HepG2 (cell line): Measurements from ENCODE around the gene IGF2BP3.

ENCODE experiments used
- ARID3A ChIP-seq: IDR thresholded peaks from 2 replicates; pipeline ENCODE4 v1.6.1; 2012; ENCODE audit warnings: low read depth, low read length, improper control_type of control experiment
- CEBPB ChIP-seq: IDR thresholded peaks from 2 replicates; pipeline ENCODE4 v1.6.1; 2011; ENCODE audit warnings: low read depth, low read length, improper control_type of control experiment, borderline replicate concordance
- CTCF ChIP-seq: sonication (generic); formaldehyde crosslinking; IDR thresholded peaks from 2 replicates; pipeline ENCODE4 v1.5.0; 2020; ENCODE audit warnings: mild to moderate bottlenecking, missing genetic modification reagents, moderate library complexity
- HBP1 ChIP-seq: IDR thresholded peaks from 2 replicates; pipeline ENCODE4 v1.6.1; 2016; ENCODE audit warnings: low read depth, control low read depth
- MAFG ChIP-seq: sonication (generic); formaldehyde crosslinking; IDR thresholded peaks from 2 replicates; pipeline ENCODE4 v1.5.1; 2020; ENCODE audit warnings: mild to moderate bottlenecking, missing genetic modification reagents
- NFE2L2 ChIP-seq: fragments of 150-350 bp; IDR thresholded peaks from 2 replicates; pipeline ENCODE4 v1.6.1; 2014; ENCODE audit warnings: low read length
- PTBP1 ChIP-seq: fragments of 200-400 bp; formaldehyde crosslinking; IDR thresholded peaks from 2 replicates; pipeline ENCODE4 v1.6.1; 2018; ENCODE audit warnings: low read length, low read depth; ENCODE audit not compliant: poor library complexity, severe bottlenecking
- SMAD9 ChIP-seq: sonication (generic); formaldehyde crosslinking; IDR thresholded peaks from 2 replicates; pipeline ENCODE4 v1.5.1; 2020; ENCODE audit warnings: mild to moderate bottlenecking, missing genetic modification reagents
- THYN1 ChIP-seq: sonication (generic); formaldehyde crosslinking; IDR thresholded peaks from 2 replicates; pipeline ENCODE4 v1.8.1; 2023; ENCODE audit warnings: low read depth, mild to moderate bottlenecking, moderate library complexity, missing genetic modification reagents, borderline replicate concordance
- ZC3H4 ChIP-seq: sonication (generic); formaldehyde crosslinking; IDR thresholded peaks from 2 replicates; pipeline ENCODE4 v1.4.0; 2020; ENCODE audit warnings: missing genetic modification reagents, borderline replicate concordance
- ZNF101 ChIP-seq: sonication (generic); formaldehyde crosslinking; IDR thresholded peaks from 2 replicates; pipeline ENCODE4 v1.4.0; 2020; ENCODE audit warnings: mild to moderate bottlenecking, low read depth, missing genetic modification reagents, borderline replicate concordance
- TF ChIP-seq, protein P1 (sequence below): sonication (generic); formaldehyde crosslinking; IDR thresholded peaks from 2 replicates; pipeline ENCODE4 v1.8.1; 2023; ENCODE audit warnings: mild to moderate bottlenecking, missing genetic modification reagents
- TF ChIP-seq, protein P2 (sequence below): IDR thresholded peaks from 2 replicates; pipeline ENCODE4 v1.6.1; 2016; ENCODE audit warnings: missing compliant biosample characterization, missing genetic modification reagents, borderline replicate concordance
- TF ChIP-seq, protein P3 (sequence below), 2 experiments: sonication (generic) in 1 of 2; formaldehyde crosslinking in 1 of 2; IDR thresholded peaks; 2 replicates each; pipeline versions ENCODE4 v1.5.1 to v1.6.1; 2011 to 2020; ENCODE audit warnings: borderline replicate concordance in 1 of 2, low read depth in 1 of 2, low read length in 1 of 2, mild to moderate bottlenecking in 1 of 2, missing genetic modification reagents in 1 of 2, moderate library complexity in 1 of 2

DNA sequence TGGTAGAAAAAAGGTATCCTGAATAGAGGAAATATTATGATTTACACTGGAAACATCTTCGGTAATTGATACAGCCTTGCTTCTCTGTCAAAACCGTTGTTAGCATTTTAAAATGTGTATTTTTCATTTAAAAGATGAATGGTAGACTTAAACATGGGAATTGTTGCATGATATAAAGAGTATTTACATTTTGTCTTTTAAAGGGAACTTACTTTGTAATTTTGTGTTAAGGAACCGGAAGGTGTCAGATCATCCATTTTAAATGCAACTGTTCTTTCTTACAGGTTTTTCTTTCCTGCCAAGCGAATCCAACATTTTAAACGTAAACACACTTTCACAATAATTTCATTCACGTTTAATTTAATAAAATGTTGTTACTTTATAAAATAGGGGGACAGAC lies 1.8 kb upstream of the IGF2BP3 start:
- TF ChIP-seq CTCF (no peak), ZNF101 (no peak), PTBP1 (no peak), MAFG (CRISPR knock-in tag) (no peak), ARID3A (no peak), SMAD9 (no peak), HBP1 (no peak), NFE2L2 (no peak), CEBPB (no peak), THYN1 (no peak), ZC3H4 (no peak)
- TF ChIP-seq, protein P1, sequence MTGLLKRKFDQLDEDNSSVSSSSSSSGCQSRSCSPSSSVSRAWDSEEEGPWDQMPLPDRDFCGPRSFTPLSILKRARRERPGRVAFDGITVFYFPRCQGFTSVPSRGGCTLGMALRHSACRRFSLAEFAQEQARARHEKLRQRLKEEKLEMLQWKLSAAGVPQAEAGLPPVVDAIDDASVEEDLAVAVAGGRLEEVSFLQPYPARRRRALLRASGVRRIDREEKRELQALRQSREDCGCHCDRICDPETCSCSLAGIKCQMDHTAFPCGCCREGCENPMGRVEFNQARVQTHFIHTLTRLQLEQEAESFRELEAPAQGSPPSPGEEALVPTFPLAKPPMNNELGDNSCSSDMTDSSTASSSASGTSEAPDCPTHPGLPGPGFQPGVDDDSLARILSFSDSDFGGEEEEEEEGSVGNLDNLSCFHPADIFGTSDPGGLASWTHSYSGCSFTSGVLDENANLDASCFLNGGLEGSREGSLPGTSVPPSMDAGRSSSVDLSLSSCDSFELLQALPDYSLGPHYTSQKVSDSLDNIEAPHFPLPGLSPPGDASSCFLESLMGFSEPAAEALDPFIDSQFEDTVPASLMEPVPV: no peak
- TF ChIP-seq, protein P2, sequence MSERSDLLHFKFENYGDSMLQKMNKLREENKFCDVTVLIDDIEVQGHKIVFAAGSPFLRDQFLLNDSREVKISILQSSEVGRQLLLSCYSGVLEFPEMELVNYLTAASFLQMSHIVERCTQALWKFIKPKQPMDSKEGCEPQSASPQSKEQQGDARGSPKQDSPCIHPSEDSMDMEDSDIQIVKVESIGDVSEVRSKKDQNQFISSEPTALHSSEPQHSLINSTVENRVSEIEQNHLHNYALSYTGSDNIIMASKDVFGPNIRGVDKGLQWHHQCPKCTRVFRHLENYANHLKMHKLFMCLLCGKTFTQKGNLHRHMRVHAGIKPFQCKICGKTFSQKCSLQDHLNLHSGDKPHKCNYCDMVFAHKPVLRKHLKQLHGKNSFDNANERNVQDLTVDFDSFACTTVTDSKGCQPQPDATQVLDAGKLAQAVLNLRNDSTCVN: no peak
- TF ChIP-seq, protein P3, sequence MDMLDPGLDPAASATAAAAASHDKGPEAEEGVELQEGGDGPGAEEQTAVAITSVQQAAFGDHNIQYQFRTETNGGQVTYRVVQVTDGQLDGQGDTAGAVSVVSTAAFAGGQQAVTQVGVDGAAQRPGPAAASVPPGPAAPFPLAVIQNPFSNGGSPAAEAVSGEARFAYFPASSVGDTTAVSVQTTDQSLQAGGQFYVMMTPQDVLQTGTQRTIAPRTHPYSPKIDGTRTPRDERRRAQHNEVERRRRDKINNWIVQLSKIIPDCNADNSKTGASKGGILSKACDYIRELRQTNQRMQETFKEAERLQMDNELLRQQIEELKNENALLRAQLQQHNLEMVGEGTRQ (IDR thresholded peaks at IDR 0.05; ENCODE audit: low read depth, low read length): no peak
- TF ChIP-seq, protein P3 (CRISPR knock-in tag; IDR thresholded peaks at IDR 0.05; ENCODE audit: borderline replicate concordance): no peak
